GM19324 (cell line): ENCODE results near the gene NHLRC3.
"Not testable (repeated sequence)": the region's sequence is repeated elsewhere in the genome, so short reads cannot be mapped to it uniquely, and the experiment has no call there.

Experiments
- ATAC-seq: cut with Tn5 transposase; IDR thresholded peaks from one replicate; pipeline ENCODE4 v1.9.1; 2021; ENCODE audit warnings: mild to moderate bottlenecking, moderate library complexity; ENCODE audit not compliant: unreplicated experiment, low FRiP score

NHLRC3 gene, protein sequence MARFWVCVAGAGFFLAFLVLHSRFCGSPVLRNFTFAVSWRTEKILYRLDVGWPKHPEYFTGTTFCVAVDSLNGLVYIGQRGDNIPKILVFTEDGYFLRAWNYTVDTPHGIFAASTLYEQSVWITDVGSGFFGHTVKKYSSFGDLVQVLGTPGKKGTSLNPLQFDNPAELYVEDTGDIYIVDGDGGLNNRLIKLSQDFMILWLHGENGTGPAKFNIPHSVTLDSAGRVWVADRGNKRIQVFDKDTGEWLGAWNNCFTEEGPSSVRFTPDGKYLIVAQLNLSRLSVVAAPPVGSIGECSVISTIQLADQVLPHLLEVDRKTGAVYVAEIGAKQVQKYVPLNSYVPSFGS

DNA sequence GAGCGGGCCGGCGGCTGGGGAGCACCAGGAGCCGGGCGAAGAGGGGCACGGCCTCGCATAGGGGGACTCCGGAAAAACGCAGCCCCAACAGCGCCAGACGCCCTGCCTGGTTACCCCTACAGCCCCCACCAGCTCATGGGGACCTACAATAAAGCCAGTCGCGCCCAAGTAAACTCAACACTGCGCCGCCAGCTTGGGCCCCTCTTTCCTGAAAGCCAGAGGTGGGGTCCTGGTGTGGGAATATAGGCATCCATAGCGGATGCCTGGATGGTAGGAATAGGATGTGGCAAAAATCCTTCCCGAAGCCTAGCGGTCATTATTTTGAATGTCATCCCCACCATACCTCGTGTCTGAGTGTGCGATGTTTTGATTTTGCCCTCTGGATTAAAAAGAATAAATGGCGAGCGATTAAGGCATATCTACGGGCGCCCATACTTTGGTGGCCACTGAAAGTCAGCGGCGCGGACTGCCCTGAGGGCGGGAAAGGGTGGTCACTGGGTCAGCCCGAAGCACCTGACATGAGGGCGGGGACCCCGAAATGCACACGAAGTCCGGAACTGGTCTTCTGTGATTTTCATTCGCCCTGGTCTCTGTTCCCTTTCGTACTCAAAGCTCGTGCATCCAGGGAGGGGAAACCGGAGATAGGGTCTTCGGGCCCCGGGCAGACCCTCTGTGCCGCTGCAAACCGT, at the start of gene NHLRC3, which contains the start of gene PROSER1:
Gene NHLRC3, plus strand, starts transcription at position 577 of the 689 bp plus-strand sequence. CDS start 184 bp downstream, outside the sequence.
Gene PROSER1, minus strand, starts transcription at position 210 of the 689 bp plus-strand sequence. CDS start 847 bp downstream, outside the sequence.
- peak; percentile 83 for ATAC-seq

DNA sequence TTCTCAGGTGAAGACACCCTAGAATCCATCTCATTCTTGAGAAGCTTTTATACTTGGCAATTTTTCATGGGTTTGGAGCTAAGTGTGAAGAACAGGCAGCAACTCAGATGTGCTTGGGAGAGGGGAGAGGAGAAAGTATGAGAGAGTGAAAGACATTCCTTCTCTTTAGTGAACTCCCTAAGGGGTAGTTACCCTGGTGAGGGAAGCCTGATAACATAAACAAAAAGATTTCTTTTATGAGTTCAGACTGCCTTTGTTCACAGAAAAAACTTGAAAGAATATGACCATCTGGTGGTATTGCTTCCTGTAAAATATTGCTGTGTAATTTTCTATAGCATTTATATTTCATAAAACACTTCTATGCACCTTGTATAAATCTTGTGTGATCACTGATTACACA, 47.6 kb upstream of the NHLRC3 start, which contains the start of gene STOML3:
Gene STOML3, minus strand, starts transcription at position 139 of the 400 bp plus-strand sequence. Its CDS starts 110 bp downstream, at position 29.
- ATAC-seq, result no peak

DNA sequence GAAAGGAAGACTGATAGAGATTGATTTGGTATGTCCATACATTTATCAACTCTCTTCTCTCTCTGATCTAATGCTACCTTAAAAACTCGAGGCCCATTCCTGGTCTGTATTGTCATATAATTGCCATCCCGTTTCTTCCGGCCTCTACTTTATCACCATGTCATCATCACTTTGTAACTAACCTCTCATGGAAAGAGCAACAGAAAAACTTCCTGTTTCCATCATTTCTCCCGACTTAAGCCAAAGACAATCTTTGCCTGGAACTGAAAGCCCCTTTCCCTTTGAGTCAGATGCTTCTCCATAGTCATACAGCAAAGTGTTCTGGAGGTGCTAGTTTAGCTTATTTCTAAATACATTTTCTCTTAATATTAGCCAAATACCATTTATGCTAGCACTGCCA, 44.9 kb upstream of the NHLRC3 start:
- ATAC-seq, result no peak

DNA sequence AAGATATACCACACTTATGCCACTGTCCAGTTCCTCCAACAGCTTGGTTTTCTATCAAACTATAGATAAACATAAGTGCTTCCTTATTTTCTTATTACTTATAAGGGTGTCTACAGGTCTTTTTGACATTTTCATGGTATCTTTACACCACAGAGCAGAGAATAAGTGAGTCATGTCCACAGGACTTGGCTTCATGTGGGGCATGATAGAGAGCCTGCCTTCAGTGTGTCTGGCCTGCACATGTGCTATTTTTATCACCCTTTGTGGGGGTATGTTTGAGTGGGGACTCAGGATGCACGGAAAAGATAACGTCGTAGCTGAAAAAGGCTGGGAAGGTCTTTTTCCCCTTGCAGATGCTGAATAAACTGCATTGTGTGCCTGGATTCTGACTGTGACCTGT, 39.5 kb upstream of the NHLRC3 start:
- ATAC-seq, result no peak

DNA sequence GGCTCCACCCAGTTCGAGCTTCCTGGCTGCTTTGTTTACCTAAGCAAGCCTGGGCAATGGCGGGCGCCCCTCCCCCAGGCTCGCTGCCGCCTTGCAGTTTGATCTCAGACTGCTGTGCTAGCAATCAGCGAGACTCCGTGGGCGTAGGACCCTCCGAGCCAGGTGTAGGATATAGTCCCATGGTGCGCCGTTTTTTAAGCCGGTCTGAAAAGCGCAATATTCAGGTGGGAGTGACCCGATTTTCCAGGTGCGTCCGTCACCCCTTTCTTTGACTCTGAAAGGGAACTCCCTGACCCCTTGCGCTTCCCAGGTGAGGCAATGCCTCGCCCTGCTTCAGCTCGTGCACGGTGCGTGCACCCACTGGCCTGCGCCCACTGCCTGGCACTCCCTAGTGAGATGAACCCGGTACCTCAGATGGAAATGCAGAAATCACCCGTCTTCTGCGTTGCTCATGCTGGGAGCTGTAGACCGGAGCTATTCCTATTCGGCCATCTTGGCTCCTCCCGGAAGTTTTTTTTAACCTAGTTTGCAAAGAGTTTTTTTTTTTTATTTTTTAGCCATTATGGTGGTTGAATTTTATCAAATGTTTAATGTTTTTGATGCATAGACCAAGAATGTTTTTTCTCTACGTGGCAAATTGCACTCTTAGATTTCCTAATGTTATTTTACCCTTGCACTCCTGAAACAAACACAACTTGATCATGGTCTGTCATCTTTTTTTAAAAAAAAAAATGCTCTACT, 31.7 kb upstream of the NHLRC3 start:
- ATAC-seq, result not testable (repeated sequence)

DNA sequence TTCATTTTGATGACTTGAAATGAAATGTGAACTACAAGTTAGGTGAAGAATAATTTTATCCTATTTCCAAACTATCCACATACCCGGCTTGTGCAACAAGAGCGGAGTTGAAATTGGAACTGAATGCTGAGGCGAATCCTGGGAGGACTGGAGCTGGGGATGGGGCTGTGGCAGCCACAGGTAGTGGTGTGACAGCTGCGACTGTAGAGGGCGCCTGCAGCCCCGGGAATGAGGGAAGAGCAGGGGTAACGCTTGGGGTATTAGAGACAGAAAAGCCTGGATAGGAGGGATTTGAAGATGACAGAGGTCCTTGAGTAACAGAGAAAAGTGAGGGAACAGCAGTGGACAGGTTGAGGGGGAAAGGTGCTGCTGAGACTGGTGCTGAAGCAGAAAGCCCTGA, 25.6 kb upstream of the NHLRC3 start:
- ATAC-seq, result no peak

DNA sequence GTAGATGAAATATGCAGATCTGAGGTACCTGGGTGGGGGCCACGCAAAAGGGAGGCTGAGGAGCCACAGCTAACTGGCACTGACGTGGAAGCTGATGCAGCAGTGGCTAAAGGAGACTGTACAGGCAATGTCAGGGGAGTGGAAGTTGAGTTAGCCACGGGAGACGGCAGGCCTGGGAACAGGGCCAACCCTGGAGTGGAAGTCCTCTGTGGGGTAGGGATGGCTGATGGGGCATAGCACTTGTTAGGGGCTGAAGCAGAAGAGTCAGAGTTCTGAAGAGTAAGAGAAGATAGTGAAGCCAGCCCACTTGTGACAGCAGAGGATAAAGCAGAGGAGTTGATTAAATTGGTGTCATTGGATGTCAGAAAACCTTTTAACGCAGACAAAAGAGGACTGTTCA, 24.8 kb upstream of the NHLRC3 start:
- ATAC-seq, result no peak

DNA sequence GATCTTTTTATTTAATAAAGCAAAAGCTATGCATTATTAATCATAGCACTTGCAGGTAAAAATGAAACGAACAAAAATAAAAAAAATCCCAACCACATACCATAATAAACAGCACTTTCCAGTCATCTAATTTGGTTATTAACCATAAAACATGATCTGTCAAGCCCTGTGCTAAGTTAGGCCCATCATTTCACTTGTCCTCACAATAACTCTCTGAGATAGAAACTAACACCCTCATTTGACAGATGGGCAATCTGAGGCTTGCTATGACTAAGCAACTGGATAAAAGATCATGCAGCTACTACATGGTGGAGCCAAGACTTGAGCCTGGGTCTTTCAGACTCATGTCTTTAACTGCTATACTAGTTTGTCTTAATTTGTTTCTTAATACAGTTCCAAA, 22.2 kb upstream of the NHLRC3 start:
- peak; percentile 73 for ATAC-seq

DNA sequence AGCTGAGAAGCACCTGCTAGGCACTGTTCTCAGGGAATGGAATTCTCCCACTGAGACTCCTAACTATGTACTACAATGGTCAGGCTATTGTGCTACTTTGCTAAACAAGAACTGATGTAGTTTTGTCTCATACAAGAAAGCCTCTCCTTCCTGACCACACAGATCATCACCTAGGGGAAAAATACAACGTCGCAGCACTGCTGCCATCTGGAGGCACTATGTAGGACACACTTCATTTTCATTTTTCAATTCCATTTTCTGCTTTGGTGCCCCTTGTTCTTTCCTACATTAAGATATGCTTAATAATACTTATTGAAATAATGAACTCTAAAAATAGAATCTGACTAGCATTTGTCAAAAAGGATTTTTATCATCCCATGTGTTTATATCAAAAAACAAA, 21.5 kb upstream of the NHLRC3 start:
- ATAC-seq, result peak; percentile 67

DNA sequence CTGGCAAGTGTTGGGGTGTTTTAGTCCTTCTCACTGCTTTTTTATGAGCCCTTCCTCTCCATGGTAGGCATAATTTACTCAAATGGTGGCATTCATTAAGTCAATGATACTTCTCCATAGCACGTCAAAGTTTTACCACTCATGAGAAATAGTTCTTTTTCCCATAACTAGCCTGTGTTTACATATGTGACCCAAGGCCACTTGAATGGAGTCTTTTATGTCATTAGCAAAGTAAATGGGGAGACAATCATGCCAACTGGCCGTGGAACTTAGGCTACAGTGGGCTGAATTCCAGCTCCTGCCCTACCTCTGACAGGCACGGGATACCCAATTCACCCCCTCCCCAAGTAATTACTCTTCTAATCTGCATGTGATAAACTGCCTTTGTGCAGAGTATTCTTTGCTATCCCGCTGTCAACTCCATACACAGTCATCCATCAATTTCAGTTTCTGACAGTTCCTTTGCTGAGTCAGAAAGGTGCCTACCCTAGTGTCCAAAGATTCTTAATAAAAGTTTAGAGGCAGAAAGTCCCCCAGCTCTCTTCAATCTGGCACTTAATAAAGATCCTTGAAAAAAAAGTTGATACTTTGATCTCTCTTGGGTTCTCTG, 17.3 kb upstream of the NHLRC3 start:
- no peak for ATAC-seq

DNA sequence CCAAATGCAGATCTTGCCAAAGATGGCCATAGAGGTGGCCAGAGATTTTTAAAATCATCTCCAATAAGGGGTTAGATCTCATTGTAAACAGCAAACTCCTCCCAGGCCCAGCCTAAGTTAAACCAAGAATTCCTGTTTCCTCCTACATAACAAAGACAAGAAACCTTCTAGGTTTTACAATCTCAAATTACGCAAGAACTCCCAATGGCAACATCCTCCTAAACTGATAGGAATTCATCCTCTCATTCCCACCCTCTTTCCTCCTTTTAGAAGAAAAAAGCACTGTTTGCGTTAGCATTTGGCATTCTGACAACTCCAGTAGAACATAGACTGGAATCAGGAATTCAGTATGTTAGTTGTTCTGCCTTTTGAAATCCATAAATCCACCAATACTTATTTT, 14.9 kb upstream of the NHLRC3 start:
- no peak for ATAC-seq

DNA sequence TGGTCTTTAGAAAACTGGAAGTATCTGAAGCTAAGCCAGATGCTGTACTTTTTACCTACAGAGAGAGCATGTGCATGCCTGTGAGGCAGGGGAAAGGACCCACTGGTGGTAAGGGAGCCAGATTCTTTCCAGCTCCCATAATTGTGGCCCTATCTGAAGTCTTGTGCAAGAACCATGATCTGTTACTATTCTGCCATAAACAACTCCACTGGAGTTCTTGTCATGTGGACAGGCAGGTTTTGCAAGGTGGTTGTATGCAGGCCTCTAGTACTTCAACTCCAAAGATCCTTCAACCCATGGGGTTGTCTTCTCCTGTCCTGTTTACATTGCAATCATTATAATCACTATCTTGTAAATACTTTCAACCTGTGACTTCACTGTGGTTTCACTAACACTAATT, 14.5 kb upstream of the NHLRC3 start:
- no peak for ATAC-seq

DNA sequence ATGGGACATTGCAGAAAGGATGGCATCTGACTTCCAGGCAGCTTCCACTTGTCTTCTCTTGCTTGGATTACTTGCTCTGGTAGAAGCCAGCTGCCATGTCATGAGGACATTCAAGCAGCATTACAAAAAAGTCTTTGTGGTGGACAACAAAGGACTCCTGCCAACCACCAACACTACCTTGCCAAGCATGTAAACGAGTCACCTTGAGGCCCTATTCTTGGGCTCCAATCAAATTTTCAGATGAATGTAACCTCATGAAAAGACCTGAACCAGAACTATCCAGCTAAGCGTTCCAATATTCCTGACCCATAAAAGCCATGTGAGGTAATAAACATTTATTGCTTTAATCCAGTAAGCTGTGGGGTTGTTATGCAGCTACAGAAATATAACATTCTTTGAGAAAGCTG, 12.8 kb upstream of the NHLRC3 start:
- no peak for ATAC-seq

DNA sequence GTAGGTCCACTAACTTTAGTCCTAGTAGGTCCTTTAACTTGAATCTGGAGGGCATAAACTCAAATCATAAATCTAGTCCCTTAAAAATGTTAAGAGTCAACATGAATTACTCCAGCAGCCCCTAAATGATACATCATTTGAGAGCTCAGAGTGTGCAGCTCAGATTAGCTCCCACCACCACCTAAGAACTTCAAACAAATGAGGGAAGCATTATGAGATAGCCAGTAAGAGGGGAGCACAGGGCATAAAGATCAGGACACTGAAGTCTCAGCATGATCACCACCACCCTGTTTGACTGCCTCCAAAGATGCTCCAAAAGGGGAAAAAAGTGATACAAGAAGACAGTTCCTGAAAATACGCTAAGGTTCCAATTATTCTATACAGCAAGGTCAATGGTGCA, 6.1 kb upstream of the NHLRC3 start:
- no peak for ATAC-seq

DNA sequence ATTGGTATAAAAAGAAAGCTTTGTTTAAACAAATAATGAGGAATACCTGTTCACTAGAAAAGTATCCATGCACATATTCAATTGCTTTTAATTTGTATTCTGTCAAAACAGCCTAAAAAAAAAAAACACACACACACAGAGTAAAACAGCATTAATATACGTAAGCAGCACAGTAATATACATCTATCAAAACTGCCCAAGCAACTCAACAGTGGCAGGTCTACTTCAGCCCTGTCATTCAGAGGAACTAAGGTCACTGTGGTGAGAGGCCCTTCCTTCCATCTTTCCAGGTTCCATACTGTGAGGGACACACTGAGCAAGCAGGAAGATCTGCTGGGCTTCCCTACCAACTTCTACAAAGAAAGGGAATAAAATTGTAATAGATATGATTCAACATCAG, 4.2 kb upstream of the NHLRC3 start:
- ATAC-seq, result no peak

DNA sequence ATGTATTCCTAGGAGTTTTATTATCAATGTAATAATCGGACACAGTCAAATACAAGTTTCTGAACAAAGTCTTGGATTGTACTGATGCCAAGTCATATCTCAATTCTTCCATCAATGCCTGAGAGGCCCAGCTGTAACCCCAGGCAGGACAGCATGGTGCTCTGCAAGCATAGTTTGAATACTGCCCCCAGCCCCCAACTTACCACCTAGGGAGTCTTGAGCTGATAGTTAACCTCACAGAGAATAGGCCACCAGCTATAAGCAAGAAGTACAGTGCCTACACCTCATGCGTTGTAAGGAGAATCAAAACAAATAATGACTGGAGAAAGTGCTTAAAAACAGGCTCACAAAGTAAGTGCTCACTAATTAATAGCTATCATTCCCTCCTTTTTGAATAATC, 3.1 kb upstream of the NHLRC3 start:
- ATAC-seq, result no peak

DNA sequence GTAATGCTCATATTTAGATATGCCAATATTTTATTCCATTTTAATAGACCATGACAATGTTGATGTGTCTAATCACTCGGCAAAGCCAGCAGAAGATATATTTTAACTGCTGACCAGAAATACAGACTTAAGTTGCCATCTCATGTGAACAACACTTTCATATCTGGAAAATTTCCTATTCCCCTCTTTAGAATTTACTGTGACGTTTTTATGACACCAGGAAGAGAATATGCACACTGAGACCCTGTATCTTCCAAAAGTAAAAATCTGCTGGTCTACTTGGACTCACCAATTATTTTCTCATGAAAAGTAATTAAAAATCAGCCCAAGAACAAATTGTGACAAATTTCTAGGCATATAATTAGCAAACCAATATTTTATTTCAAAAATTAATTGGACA, 2.5 kb upstream of the NHLRC3 start:
- ATAC-seq, result no peak

DNA sequence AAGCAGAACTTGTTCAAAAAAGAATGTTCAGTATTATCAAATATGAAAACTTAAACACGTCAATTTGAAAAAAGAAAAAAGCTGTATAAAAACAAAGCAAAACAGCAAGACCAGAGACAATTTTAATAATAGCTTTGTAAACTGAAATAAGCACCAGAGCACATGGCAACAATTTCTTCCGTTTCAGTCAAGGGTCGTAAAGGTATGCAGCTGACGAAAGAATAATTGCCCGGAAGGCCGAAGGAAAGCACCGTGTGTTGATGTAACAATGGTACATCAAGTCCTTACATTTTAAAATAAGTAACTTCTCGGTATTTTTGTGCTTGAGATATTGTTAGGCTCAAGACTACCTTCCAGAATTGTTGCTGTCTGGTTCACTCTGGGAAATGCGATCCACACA, 2.0 kb upstream of the NHLRC3 start:
- no peak for ATAC-seq

DNA sequence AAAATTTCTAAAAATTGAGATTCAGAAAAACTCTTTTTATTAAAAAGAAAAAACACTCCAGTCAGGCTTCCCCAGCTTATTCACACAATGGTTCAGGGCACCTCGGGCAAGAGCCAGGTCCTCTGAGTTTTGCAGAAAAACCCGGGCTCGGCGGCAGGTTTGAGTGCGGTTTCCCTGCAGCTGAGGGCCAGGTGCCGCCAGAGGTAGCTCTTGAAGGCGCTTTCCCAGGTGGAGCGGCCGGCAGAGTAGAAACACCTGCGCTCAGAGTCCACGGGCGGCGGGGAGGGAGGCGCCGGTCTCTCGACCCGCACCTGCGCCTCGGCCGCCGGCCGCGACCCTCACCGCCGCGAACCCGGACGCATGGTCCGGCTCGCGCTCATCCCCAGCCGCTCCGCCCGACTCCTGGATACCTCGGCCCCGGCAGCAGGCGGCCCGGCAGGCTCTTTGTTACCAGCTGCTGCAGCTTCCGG, 811 bp upstream of the NHLRC3 start:
- no peak for ATAC-seq

DNA sequence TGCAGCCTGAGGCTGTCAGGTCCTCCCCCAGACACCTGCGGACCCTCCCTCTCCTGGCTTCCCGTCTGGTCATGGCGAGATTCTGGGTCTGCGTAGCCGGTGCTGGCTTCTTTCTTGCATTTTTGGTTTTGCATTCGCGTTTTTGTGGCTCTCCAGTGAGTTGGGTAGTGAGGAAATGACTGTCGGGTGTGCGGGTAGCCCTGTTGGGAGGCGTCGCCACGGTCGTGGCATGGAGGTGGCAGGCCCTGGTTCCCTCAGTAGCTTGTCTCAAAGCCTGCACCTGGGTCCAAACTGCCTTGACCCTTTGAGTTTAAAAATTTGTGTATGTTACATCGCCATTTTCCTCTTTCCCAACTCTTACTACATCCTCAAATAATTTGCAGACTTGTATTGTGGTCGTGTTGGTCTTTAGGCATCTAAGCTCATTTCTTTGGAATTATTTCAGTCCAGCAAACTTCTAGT, 344 bp downstream of the NHLRC3 start:
- ATAC-seq, result peak; percentile 33
